IPS-18c (cell line): ENCODE measurements around the gene UTP15.

Experiments
- H3K4me3 ChIP-seq: 2 replicates; pipeline ENCODE4 v1.7.0; 2013; ENCODE audit warnings: low read depth, mild to moderate bottlenecking, low read length, moderate library complexity; ENCODE audit not compliant: insufficient read depth
- H3K9me3 ChIP-seq: one replicate; pipeline ENCODE4 v1.6.1; 2013; ENCODE audit warnings: mild to moderate bottlenecking, low read length, moderate library complexity; ENCODE audit not compliant: control insufficient read depth, insufficient read depth

Gene UTP15

DNA sequence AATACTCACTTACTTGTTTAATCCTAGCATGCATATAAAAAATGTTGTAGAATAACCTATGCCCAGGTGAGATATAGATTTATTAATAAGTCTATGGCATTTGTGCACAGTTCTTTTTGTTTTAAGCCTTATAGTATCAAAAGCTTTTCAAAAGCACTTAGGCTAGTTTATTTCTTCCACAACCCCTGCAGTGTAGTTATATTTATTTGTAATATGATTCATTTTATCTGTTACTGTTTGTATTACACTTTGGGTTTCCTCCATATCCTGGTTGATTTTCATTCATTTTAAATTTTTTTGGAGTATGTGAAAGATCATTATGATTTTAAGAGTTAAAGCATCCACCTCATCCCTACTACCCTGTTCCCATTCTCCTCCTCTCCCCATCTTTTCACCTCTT, 41.7 kb downstream of the UTP15 start:
- H3K9me3 ChIP-seq, result no peaks in the 10 kb centered on the region
- H3K4me3 ChIP-seq, result no peak overlapping the region

DNA sequence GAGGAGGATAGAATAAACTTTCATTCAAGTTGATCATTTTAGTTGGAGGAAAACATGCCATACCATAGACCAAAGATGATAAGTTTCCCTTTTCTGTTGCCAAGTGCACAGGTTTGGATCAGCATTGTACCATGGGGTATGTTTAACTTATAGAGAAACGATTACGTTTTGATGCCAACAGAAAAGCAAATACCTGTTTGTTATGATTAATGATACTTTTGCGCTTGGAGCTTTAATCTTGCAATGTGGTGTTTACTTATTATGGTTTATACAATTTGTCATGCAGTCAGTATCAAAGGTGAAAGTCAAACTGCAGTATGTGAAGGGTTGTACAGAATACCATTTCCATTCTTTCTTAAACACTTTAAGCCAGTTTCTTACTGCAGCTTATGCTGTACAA, 47.3 kb downstream of the UTP15 start:
- Histone ChIP-seq H3K9me3 (no peaks in the 10 kb centered on the region), H3K4me3 (no peak overlapping the region)

DNA sequence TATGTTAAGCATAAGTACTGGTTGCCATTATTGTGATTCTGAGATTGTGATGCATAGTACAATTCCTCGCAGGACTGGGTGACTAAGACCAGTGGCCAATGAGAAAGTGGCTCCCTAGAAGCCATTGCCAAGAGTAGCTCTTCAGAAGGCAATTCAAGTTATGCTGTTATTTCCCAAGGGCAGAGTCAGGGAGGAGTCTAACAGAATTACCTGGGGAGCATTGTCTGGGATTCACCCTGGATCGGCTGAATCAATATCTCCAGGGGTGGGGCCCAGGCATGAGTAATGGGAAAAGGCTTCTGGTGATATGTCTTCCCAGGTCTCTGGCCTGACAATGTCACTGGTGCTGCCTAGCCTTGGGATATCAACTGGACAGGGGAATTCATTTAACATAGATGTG, 49.5 kb downstream of the UTP15 start:
- H3K9me3 ChIP-seq, result no peaks in the 10 kb centered on the region
- H3K4me3 ChIP-seq, result no peak overlapping the region

DNA sequence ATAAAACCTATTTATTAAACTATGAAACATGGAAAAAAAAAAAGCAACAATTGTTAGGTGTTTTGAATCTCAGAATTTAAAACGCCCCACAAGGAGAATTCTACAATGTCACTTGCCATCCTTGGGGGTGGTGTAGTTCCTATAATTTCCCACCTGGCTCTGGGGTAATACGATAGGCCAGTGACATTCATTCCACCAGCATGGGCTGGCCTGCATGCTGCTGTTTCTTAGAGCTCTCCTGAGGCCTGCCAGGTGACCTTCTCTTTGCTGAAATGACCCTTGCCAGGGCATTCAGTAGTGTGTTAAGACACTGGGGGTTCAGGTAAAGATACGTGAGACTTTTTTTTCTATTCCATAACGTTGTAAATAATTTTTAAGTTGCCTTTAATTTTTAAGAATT, 50.4 kb downstream of the UTP15 start:
- no peaks in the 10 kb centered on the region for H3K9me3 ChIP-seq

DNA sequence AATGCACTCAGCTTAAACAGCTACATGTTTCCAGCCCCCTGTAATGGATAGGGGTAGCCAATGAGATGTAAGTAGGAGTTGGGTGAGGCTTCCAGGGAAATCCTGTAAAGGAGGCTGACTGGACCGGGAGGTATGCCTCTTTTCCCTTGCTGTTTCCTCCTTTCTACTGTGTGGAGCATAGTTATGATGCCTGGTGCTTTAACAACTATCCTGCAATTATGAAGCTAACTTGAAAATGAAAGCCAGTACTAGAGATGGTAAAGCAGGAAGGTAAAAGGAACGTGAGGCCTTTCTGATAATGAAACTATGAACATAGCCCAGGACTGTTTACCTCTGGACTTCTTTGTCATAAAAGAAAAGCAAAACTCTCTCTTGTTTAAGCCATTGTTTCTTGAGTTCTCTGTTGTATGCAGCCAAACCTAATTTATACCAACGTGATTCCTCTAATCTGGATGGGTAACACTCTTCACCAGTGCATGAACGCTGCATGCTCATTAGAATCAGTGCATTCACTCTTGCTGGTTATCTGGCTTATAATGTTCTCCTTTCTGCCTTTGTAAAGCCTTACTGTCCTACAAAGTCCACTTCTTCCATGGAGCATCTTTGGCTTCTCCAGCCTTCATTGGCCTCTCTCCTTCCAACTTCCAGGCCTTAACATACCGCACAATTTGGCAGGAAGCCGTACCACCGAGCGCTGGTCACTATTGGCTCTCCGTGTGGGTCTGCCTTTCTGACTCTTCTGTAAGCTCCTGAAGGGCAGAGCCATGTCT, 52.2 kb downstream of the UTP15 start:
- no peaks in the 10 kb centered on the region for H3K9me3 ChIP-seq
- H3K4me3 ChIP-seq, result no peak overlapping the region

More for the DNA sequence above, 50.4 kb downstream of the UTP15 start:
- H3K4me3 ChIP-seq, result no peak overlapping the region

DNA sequence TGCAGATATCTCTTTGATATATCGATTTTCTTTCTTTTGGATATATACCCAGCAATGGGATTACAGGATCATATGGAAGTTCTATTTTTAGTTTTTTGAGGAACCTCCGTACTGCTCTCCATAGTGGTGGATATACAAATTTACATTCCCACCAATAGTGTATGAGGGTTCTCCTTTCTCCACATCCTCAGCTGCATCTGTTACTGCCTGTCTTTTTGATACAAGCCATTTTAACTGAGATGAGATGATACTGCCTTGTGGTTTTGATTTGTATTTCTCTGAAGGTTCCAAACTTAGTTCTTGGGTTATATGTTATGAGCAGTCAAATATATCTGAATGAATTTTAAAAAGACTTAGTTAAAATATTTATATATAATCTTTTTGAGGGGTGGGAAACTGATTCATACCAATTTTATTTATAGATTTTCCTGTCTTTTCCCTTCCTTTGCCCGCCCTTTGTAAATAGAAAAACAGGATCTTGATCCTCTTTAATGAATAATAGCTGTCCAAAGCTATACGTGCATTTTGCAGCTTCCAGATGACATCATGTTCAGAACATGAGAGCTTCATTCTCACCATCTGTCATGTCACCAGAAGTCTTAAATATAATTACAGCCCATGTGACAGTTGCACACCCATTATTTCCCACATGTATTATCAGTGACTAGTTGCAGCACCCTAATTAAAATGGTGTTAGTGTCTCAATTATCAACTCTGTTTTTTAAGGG, 54.2 kb downstream of the UTP15 start:
- Histone ChIP-seq H3K9me3 (no peaks in the 10 kb centered on the region), H3K4me3 (no peak overlapping the region)

DNA sequence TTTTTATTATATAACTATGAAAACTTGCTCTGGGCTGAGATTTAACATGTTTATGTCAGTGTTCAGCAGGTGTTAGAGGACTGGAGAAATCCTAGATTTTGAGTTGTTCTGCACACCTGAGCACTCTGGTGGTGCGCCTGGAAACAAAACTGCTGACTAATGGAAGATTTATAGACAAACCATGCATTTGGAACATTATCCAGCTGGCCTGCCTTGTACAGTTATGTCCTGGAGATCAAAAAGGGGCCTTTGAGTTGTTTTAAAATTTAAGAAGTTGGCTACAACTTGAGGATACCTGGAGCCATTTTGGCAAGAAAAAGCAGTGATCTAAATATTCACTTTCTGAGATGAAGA, 54.8 kb downstream of the UTP15 start:
- no peaks in the 10 kb centered on the region for H3K9me3 ChIP-seq

DNA sequence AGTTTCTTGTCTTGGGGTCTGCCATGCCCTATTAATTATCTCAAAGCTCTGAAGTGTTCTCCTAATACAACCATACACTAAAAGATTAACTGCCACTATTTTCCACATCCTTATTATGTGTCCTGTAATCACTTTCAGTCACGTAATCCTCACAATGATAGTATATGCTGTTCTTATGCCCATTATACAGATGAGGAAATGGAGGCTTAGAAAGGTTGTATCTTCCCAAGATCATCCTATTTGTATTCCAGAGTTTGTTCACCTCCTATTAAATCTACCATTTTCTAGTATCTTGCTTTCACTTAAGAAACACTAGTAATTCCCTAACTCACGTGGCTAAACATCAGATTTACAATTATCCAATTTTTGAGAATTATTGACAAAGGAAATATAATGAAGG, 57.5 kb downstream of the UTP15 start:
- Histone ChIP-seq H3K4me3 (no peak overlapping the region), H3K9me3 (no peaks in the 10 kb centered on the region)

More for the DNA sequence above, 54.8 kb downstream of the UTP15 start:
- no peak overlapping the region for H3K4me3 ChIP-seq

DNA sequence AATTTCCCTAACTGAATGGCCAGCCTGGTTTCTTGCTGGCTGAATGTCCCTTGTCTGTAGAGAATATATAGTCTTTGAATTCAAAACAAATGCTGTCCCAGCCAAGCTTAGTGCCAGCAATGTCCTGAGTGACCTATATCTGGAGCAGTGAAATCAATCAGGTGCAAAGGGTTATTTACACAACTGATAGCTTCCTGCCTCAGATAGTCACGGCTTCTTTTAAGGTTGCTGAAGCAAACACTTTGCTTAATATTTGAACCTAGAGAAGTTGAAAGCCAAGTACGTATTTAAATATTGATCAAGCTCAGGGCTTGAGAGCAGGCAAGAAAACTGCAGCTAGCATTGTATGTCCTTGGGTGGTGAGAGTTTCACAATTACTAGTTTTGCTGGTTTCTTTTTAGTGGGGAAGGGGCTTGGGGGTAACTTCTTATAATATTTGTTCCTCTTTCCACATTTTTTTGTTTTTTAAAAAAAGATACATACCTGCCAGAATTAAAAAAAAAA, 58.4 kb downstream of the UTP15 start:
- no peaks in the 10 kb centered on the region for H3K9me3 ChIP-seq
- H3K4me3 ChIP-seq, result no peak overlapping the region

DNA sequence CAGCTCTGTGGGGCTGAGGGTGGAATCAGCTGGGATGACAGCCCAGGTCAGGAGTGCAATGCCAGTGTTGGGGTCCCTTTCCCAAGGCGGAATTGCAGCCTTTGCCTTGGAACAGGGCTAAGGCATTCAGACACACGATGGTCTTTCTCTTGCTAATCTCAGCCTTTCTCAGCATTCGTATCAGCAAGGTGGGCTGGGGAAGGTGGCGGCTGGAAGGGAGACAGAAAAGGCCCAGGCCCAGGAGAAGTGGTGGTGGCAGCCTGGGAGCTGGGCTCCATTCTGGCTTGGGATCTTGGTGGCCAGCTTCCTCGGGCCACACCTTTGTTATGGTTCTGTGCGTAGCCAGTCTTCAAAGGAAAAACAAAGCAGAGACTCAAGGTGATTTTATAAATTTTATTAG, 59.3 kb downstream of the UTP15 start:
- Histone ChIP-seq H3K9me3 (no peaks in the 10 kb centered on the region), H3K4me3 (no peak overlapping the region; the same call in 1 of the 2 replicates)

DNA sequence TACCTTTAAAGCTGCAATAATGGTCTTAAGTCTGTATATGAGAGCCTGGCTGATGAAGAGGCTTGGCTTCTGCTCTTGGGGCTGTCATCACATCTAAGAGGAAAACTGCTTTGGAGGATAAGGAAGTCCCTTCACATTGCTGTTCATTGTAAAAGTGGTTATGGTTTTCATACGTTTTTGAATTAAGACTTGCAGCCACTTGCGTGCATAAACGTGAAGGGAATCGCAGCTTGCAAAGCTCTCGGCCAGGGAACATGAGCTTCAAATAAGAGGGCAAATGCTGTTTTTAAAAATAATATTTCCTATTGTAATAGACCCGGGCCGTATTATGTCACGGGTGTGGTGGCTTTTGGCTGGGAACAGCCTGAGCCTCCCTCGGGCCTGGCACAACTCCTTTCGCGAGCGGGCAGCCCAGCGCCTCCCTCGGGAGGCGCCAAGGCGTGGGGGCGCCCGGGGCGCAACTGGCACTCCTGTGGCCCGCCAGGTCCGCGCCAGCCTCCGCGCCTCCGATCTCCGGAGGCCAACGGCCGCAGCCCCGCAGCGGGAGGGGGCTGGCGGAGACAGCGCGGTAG, 59.9 kb downstream of the UTP15 start:
- no peaks in the 10 kb centered on the region for H3K9me3 ChIP-seq
- H3K4me3 ChIP-seq, result peak overlapping the region; percentile 72

DNA sequence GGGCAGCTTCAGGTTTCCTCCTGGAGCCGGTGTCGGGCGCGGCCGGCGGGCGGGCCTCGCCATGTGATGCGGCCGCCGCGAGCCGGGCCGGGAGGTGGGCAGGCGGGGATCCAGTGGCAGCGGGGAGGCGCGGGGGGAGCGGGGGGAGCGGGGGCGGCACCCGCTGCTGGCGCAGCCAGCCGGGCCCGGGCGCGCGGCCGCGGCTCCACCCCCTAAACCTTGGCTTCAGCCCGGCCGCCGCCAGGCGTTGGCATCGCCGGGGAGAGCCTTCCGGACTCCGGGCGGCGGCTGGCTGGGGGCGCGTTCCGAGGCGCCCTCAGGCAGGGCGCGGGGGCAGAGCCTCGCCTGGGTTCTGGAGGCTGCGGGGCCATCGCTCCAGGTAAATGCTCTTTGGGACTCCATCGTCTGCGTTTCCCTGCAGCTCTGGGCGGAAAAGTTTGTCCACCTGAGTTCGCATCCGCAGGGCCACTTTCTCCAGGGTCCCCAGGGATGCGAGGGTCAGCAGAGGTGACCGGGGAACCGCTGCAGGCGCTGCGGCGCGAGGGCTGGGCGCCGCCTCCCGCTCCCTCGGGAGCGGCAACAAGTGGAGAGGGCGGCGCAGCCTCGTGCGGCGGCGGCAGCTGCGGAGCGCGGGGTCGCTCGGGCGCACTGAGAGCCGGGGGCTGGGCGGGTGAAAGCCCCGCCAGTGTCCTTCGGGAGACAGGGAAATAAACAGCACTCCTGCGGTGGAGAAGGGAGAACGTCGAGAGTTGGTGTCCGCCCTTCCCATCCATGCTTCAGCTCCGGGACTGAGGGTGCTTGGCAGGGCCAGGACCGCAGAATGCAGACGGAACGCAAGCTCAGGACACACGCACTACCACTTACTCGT, 60.6 kb downstream of the UTP15 start, which contains the start of gene ARHGEF28:
ARHGEF28 (plus strand) TSS at position 253 of the 868 bp plus-strand sequence. CDS start 58,656 bp downstream, outside the sequence.
- Histone ChIP-seq H3K9me3 (no peaks in the 10 kb centered on the region), H3K4me3 (peak within 1 kb of the TSS; percentile 72)

DNA sequence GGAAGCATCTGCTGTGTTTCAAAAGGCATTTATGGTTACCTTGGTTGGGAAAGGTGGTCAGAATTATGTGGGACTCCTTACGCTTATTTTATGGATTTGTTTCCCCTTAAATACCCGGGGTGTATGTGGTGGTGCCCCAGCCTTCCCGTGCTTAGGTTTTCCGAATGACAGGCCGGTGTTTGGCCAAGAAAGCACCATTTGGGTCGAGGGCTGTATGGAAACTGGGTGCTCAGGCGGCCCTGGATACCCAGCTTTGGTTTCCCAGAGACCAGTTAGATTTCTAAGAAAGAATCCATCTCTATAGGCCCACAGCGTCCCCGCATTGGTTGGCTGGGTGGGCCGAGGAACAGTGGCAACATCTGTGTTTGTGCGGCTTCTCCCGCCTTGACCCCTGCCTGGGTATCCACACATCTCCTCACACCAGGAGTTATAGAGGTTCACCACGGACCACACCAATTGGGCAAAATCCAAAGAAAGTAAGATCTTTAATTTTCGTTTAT, 61.3 kb downstream of the UTP15 start:
- H3K9me3 ChIP-seq, result no peaks in the 10 kb centered on the region
- H3K4me3 ChIP-seq, result peak overlapping the region; percentile 72

DNA sequence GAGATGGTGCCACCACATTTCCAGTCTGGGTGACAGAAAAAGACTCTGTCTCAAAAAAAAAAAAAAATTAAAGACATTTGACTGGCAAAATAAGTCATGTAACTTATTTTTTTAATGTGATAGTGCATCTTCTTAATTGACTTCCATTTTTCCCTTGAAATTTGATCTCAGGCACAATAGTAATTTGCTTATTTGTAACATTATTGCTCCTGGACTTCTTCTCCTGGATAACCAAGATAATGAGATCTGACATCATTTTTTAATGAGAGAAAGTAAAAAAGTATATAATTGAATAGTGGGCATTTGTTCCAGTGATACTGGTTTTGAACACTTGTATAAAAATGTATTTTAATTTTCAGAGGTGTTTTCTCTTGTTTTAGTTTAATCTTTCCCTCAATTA, 63.9 kb downstream of the UTP15 start:
- no peak overlapping the region for H3K4me3 ChIP-seq

DNA sequence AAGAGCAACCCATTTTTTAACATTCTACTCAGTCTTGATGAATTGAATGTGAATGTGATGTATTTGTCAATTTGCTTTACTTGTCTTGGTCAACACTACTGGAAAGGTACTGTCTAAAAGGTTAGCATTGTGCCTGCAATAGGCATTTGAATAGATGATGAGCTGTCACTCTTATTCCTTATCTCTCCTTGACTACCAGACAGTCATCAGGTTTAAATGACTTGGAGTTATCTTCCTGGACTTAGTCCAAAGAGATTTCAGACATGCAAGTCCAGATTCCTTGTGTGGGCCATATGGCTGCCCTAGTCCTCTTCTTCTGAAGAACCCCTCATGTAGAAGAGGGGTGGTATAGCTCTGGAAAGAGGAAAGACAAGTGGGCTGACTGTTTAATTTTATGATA, 65.2 kb downstream of the UTP15 start:
- no peak overlapping the region for H3K4me3 ChIP-seq
- no peaks in the 10 kb centered on the region for H3K9me3 ChIP-seq

More for the DNA sequence above, 63.9 kb downstream of the UTP15 start:
- H3K9me3 ChIP-seq, result no peaks in the 10 kb centered on the region

DNA sequence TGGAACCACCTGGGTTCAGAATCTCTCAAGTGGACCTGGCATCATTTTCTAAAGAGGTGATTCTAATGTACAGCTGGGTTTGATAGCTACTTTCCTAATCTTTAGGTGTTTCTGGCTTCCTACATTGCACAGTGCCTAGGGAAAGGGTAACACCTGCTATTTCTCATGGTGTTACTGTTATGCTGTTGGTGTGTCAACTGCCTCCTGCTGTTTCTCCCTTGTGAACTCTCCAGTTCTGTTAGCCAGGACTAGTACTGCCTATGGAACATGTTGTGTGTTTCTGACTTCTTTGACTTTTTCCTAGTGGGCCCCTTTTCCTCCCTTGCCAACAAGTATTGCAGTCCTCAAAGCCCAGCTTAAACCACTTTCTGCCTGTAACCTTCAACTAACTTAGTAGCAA, 66.0 kb downstream of the UTP15 start:
- Histone ChIP-seq H3K4me3 (no peak overlapping the region), H3K9me3 (no peaks in the 10 kb centered on the region)
